HG03342 (cell line): ENCODE data around the gene C22orf42.
"Not testable (repeated sequence)": the region's sequence is repeated elsewhere in the genome, so short reads cannot be mapped to it uniquely, and the experiment has no call there.

ENCODE experiments used
- ATAC-seq: cut with Tn5 transposase; IDR thresholded peaks from one replicate; pipeline ENCODE4 v1.9.1; 2021; ENCODE audit warnings: mild to moderate bottlenecking, moderate library complexity; ENCODE audit not compliant: unreplicated experiment

C22orf42 gene

GRCh38 chr22:32191021-32191420 lies 31.9 kb upstream of the C22orf42 start:
- ATAC-seq: not testable (repeated sequence)

- ATAC-seq: no peak
These were observed 26.7 kb upstream of the C22orf42 start for GRCh38 chr22:32185821-32186220.

- no peak for ATAC-seq
These were observed 24.5 kb upstream of the C22orf42 start for GRCh38 chr22:32183625-32184024.

- no peak for ATAC-seq
These were observed 21.9 kb upstream of the C22orf42 start for GRCh38 chr22:32181043-32181442.

GRCh38 chr22:32177221-32177765 lies 18.2 kb upstream of the C22orf42 start:
- no peak for ATAC-seq

- no peak for ATAC-seq
These were observed 16.9 kb upstream of the C22orf42 start for GRCh38 chr22:32175683-32176644.

- no peak for ATAC-seq
These were observed 16.0 kb upstream of the C22orf42 start for GRCh38 chr22:32175115-32175514.

- no peak for ATAC-seq
These were observed 6.6 kb upstream of the C22orf42 start for GRCh38 chr22:32165681-32166080.

- no peak for ATAC-seq
These were observed 5.2 kb upstream of the C22orf42 start for GRCh38 chr22:32164075-32164860.

GRCh38 chr22:32160411-32160810 lies 1.3 kb upstream of the C22orf42 start:
- not testable (repeated sequence) for ATAC-seq

GRCh38 chr22:32157632-32158031 lies 1.5 kb downstream of the C22orf42 start:
- ATAC-seq: not testable (repeated sequence)

- ATAC-seq: not testable (repeated sequence)
These were observed 4.4 kb downstream of the C22orf42 start for GRCh38 chr22:32154727-32155126.

- not testable (repeated sequence) for ATAC-seq
These were observed 7.5 kb downstream of the C22orf42 start for GRCh38 chr22:32151641-32152040.

GRCh38 chr22:32150647-32151046 lies 8.5 kb downstream of the C22orf42 start:
- ATAC-seq: not testable (repeated sequence)

- not testable (repeated sequence) for ATAC-seq
These were observed 10.7 kb downstream of the C22orf42 start for GRCh38 chr22:32148372-32148771.

GRCh38 chr22:32147128-32147527 lies 12.0 kb downstream of the C22orf42 start:
- not testable (repeated sequence) for ATAC-seq

GRCh38 chr22:32144496-32145274 lies 14.4 kb downstream of the C22orf42 start:
- ATAC-seq: no peak

GRCh38 chr22:32142600-32142999 lies 16.5 kb downstream of the C22orf42 start:
- ATAC-seq: no peak

- ATAC-seq: not testable (repeated sequence)
These were observed 18.4 kb downstream of the C22orf42 start for GRCh38 chr22:32140688-32141087.

- not testable (repeated sequence) for ATAC-seq
These were observed 20.5 kb downstream of the C22orf42 start for GRCh38 chr22:32138576-32138975.
